Measurements from ENCODE around the gene ARRDC4. TPM values are rescaled to one million over a fixed set of nuclear protein-coding genes. Genes with fewer than 3 reads are reported as not detected.

ARRDC4 gene
- total RNA-seq, 1 donor from 2014 or later = 6.7 TPM

DNA sequence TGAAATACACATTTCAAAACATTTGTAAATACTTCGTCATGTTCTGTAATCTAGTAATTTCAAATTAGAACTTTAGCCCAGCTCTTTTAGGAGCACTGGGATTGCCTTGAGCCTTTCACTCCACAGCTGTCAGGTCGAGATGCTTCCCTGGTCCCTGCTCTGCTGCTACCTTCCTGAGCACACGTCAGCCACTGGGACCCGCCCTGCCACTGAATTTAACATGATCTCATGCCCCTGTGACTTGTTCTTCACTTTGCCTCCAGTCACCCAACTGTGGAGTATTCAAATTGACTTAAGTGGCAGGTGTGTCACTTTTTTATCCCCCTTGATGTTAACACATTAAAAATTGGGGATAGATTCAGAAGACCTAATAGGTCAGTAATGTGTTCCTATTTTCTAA, 3.3 kb downstream of the ARRDC4 start:
- Mint-ChIP-seq H3K27ac (ENCODE audit: unreplicated experiment) (no peak overlapping the region), H3K9me3 (ENCODE audit: unreplicated experiment) (no peaks in the 10 kb centered on the region), H3K4me1 (ENCODE audit: unreplicated experiment) (peaks cover 12% of the 10 kb centered on the region), H3K4me3 (ENCODE audit: unreplicated experiment) (no peak overlapping the region), H3K27me3 (ENCODE audit: unreplicated experiment) (peaks cover 3% of the 10 kb centered on the region), H3K36me3 (ENCODE audit: low read depth, unreplicated experiment) (no peaks in the 10 kb centered on the region)
- no peak for DNase-seq (ENCODE audit: low spot score)
- TF ChIP-seq, protein P1, sequence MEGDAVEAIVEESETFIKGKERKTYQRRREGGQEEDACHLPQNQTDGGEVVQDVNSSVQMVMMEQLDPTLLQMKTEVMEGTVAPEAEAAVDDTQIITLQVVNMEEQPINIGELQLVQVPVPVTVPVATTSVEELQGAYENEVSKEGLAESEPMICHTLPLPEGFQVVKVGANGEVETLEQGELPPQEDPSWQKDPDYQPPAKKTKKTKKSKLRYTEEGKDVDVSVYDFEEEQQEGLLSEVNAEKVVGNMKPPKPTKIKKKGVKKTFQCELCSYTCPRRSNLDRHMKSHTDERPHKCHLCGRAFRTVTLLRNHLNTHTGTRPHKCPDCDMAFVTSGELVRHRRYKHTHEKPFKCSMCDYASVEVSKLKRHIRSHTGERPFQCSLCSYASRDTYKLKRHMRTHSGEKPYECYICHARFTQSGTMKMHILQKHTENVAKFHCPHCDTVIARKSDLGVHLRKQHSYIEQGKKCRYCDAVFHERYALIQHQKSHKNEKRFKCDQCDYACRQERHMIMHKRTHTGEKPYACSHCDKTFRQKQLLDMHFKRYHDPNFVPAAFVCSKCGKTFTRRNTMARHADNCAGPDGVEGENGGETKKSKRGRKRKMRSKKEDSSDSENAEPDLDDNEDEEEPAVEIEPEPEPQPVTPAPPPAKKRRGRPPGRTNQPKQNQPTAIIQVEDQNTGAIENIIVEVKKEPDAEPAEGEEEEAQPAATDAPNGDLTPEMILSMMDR (IDR thresholded peaks at IDR 0.05; ENCODE audit: unreplicated experiment) = no peak

DNA sequence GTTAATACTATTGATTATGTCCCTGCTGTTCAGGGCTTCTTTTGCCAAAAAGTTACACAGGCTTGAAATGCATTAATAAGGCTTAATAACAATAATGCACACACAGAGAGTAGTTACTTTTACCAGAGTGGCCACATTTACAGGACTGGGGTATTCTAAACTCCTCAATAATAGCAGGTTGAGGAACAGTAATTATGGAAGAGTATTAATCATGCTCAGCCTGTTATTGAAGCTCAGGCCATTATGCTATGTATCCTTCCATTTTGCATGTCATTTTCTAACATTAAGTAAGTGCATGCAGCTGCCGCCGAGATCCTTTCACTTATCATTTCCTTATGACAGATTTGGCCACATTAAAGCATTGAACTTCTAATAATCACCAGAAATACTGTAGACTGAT, 5.7 kb downstream of the ARRDC4 start:
- DNase-seq (ENCODE audit: low spot score) = no peak

DNA sequence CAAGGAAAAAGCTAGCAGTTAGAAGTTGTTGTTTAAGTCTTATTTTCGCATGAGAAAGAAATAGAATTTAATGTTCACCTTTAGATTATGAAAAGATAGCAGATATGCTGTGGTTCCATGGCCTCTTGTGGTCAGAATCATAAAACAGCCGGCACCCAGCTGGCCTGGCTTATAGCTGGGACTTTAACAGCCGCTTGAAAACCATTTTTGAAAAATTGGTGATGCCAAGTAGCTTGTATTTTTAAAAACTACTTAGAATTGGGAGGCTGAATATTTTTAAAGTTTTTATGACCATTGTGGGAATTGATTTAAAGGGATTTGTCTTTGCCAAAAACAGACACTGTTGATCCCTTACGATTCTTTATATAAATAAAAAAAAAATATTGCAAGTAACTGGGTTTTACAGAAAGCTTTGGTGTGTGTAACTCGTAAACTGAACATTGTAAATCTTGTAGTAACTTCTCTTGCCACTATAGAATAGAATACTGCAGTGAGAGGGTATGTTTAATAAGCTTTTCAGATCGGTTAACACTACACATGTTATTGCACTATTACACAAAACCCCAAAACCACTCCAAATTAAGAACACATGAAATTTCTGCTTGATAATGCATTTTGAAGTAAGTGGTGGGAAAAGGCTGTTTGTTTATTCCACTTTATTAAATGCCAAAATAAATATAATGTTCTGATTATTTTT, 6.6 kb downstream of the ARRDC4 start:
- H3K27me3 Mint-ChIP-seq (ENCODE audit: unreplicated experiment) = no peaks in the 10 kb centered on the region
- DNase-seq (ENCODE audit: low spot score) = no peak
- H3K9me3 Mint-ChIP-seq (ENCODE audit: unreplicated experiment) = no peaks in the 10 kb centered on the region
- no peak overlapping the region for H3K27ac Mint-ChIP-seq (ENCODE audit: unreplicated experiment)
- H3K4me3 Mint-ChIP-seq (ENCODE audit: unreplicated experiment) = no peak overlapping the region
- H3K4me1 Mint-ChIP-seq (ENCODE audit: unreplicated experiment) = peaks cover 4% of the 10 kb centered on the region
- no peaks in the 10 kb centered on the region for H3K36me3 Mint-ChIP-seq (ENCODE audit: low read depth, unreplicated experiment)
- TF ChIP-seq, protein P1 (IDR thresholded peaks at IDR 0.05; ENCODE audit: unreplicated experiment) = no peak

More for the DNA sequence above, 5.7 kb downstream of the ARRDC4 start:
- H3K27ac Mint-ChIP-seq (ENCODE audit: unreplicated experiment) = no peak overlapping the region
- H3K36me3 Mint-ChIP-seq (ENCODE audit: low read depth, unreplicated experiment) = no peaks in the 10 kb centered on the region
- peaks cover 7% of the 10 kb centered on the region for H3K4me1 Mint-ChIP-seq (ENCODE audit: unreplicated experiment)
- TF ChIP-seq, protein P1 (IDR thresholded peaks at IDR 0.05; ENCODE audit: unreplicated experiment) = no peak
- H3K4me3 Mint-ChIP-seq (ENCODE audit: unreplicated experiment) = no peak overlapping the region
- no peaks in the 10 kb centered on the region for H3K27me3 Mint-ChIP-seq (ENCODE audit: unreplicated experiment)
- H3K9me3 Mint-ChIP-seq (ENCODE audit: unreplicated experiment) = no peaks in the 10 kb centered on the region

DNA sequence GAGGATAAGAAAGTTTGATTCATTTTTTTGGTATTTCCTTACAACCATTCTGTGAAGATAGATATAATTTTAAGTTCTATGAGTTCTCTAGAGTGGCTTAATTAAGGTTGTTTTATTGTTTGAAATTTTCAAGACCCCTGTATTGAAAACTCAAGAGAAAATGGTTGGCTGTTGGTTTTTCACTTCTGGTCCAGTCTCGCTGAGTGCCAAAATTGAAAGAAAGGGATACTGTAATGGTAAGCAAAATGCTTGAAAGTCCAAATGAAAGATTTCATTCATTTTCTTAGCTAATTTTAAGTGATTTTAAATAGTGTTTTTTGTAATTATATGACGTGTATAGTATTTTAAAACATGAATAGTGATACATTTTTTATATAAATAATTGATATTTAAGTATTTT, 7.4 kb downstream of the ARRDC4 start:
- TF ChIP-seq, protein P1 (IDR thresholded peaks at IDR 0.05; ENCODE audit: unreplicated experiment) = no peak
- no peaks in the 10 kb centered on the region for H3K27me3 Mint-ChIP-seq (ENCODE audit: unreplicated experiment)
- H3K4me3 Mint-ChIP-seq (ENCODE audit: unreplicated experiment) = no peak overlapping the region
- H3K27ac Mint-ChIP-seq (ENCODE audit: unreplicated experiment) = no peak overlapping the region
- no peaks in the 10 kb centered on the region for H3K36me3 Mint-ChIP-seq (ENCODE audit: low read depth, unreplicated experiment)
- no peaks in the 10 kb centered on the region for H3K9me3 Mint-ChIP-seq (ENCODE audit: unreplicated experiment)
- DNase-seq (ENCODE audit: low spot score) = no peak
- H3K4me1 Mint-ChIP-seq (ENCODE audit: unreplicated experiment) = peaks cover 4% of the 10 kb centered on the region

DNA sequence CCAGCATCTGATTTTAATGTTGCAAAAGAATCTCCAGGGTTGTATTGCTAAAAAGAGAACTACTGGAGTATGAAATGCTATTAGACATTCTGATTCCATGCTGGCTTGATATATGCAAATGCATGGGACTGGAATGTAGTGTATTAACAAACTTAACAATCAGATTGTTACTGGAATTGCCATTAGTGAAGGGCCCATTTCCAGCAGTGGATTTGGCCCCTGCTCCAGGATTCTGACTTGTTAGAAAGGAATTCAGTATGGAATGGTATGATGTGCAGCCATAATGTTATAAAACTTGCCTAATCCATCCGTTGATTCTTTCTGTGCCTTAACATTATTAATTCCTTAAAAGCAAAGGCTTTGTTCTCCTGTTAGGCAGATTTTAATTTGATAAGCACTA, 7.9 kb downstream of the ARRDC4 start:
- TF ChIP-seq, protein P1 (IDR thresholded peaks at IDR 0.05; ENCODE audit: unreplicated experiment) = no peak
- Mint-ChIP-seq H3K4me3 (ENCODE audit: unreplicated experiment) (no peak overlapping the region), H3K36me3 (ENCODE audit: low read depth, unreplicated experiment) (no peaks in the 10 kb centered on the region), H3K4me1 (ENCODE audit: unreplicated experiment) (peaks cover 4% of the 10 kb centered on the region), H3K27me3 (ENCODE audit: unreplicated experiment) (no peaks in the 10 kb centered on the region), H3K9me3 (ENCODE audit: unreplicated experiment) (no peaks in the 10 kb centered on the region), H3K27ac (ENCODE audit: unreplicated experiment) (no peak overlapping the region)
- DNase-seq (ENCODE audit: low spot score) = no peak
